Activated CD4-positive, alpha-beta memory T cell treated with anti-CD3 and anti-CD28 coated beads, Interleukin-2, amount 10 ng/mL, durations not matched to agents 7 days and 5 days (primary cell): Measurements from ENCODE around the gene SMYD5. TPM values are rescaled to one million over a fixed set of nuclear protein-coding genes. Genes with fewer than 3 reads are reported as not detected.
"Not testable (repeated sequence)": the region's sequence is repeated elsewhere in the genome, so short reads cannot be mapped to it uniquely, and the experiment has no call there.

Source experiments
- CTCF ChIA-PET: fragments of 350-600 bp; sonication (Branson Sonifier 250); formaldehyde crosslinking; loops from one replicate; lab custom pipeline; 2021; ENCODE audit warnings: antibody characterized with exemption, inconsistent platforms; lab: Charles Lee
- POLR2A ChIA-PET: fragments of 350-600 bp; sonication (Branson Sonifier 250); formaldehyde crosslinking; loops from one replicate; lab custom pipeline; 2021; ENCODE audit warnings: antibody characterized with exemption; lab: Charles Lee
- DNase-seq: peaks from one replicate; pipeline ENCODE4 v3.0.0-alpha.2; 2020
- H3K27ac Mint-ChIP-seq: one replicate; pipeline ENCODE4 v1.8.0; 2021; ENCODE audit warnings: mild to moderate bottlenecking, mixed read lengths
- H3K27me3 Mint-ChIP-seq: one replicate; pipeline ENCODE4 v1.8.0; 2021; ENCODE audit warnings: mixed read lengths
- H3K36me3 Mint-ChIP-seq: one replicate; pipeline ENCODE4 v1.8.0; 2021; ENCODE audit warnings: low read depth, mixed read lengths
- H3K4me1 Mint-ChIP-seq: one replicate; pipeline ENCODE4 v1.8.0; 2021; ENCODE audit warnings: mixed read lengths
- H3K4me3 Mint-ChIP-seq: one replicate; pipeline ENCODE4 v1.8.0; 2021; ENCODE audit warnings: mild to moderate bottlenecking, mixed read lengths
- H3K9me3 Mint-ChIP-seq: one replicate; pipeline ENCODE4 v1.8.0; 2021; ENCODE audit warnings: mixed read lengths
- total RNA-seq, 2 experiments: library from RNA; stranded (reverse); gene quantifications; one replicate each; pipeline ENCODE4 v1.2.3, GENCODE V29; 2021

Gene SMYD5
- 10 to 100 TPM in 1 of 2 experiments, 1 to 10 TPM in 1; 8.9 to 14.3 TPM for total RNA-seq

- Mint-ChIP-seq H3K9me3 (no peaks in the 10 kb centered on the region), H3K4me1 (peaks cover 31% of the 10 kb centered on the region), H3K4me3 (peak within 1 kb of the TSS; percentile 76), H3K27ac (peak within 1 kb of the TSS; percentile 72), H3K36me3 (no peaks in the 10 kb centered on the region), H3K27me3 (peaks cover 2% of the 10 kb centered on the region)
- ChIA-PET CTCF (interaction anchor here (0.9 to 2.9 kb wide), 6 partner anchors 13 to 100 kb away, joined by 4 to 50 read pairs (median 6); partner anchors contain the start of genes CCT7 and PRADC1), POLR2A (interaction anchor here (1.0 to 2.2 kb wide), 3 partner anchors 14 to 20 kb away, joined by 4 to 18 read pairs (median 16); partner anchors contain the start of genes CCT7 and PRADC1)
- peak; percentile 93 for DNase-seq
Measured at GRCh38 chr2:73214120-73215035, at the start of gene SMYD5. Gene SMYD5, plus strand, starts transcription at chr2:73214245. Its CDS starts 22 bp downstream, at chr2:73214267.

- H3K27ac Mint-ChIP-seq, H3K9me3 Mint-ChIP-seq, CTCF ChIA-PET, H3K36me3 Mint-ChIP-seq, POLR2A ChIA-PET, H3K27me3 Mint-ChIP-seq, DNase-seq, H3K4me1 Mint-ChIP-seq, H3K4me3 Mint-ChIP-seq: not testable (repeated sequence)
Measured at GRCh38 chr2:73165978-73166377, 48.1 kb upstream of the SMYD5 start.

GRCh38 chr2:73166813-73167212 lies 47.2 kb upstream of the SMYD5 start:
- CTCF ChIA-PET, DNase-seq, H3K4me1 Mint-ChIP-seq, H3K9me3 Mint-ChIP-seq, H3K4me3 Mint-ChIP-seq, H3K36me3 Mint-ChIP-seq, H3K27ac Mint-ChIP-seq, POLR2A ChIA-PET, H3K27me3 Mint-ChIP-seq: not testable (repeated sequence)

- POLR2A ChIA-PET, DNase-seq, H3K36me3 Mint-ChIP-seq, H3K4me1 Mint-ChIP-seq, H3K9me3 Mint-ChIP-seq, H3K27me3 Mint-ChIP-seq, H3K27ac Mint-ChIP-seq, H3K4me3 Mint-ChIP-seq, CTCF ChIA-PET: not testable (repeated sequence)
Measured at GRCh38 chr2:73168348-73168747, 45.7 kb upstream of the SMYD5 start.

GRCh38 chr2:73170341-73170740 lies 43.7 kb upstream of the SMYD5 start:
- H3K9me3 Mint-ChIP-seq, CTCF ChIA-PET, POLR2A ChIA-PET: not testable (repeated sequence)

GRCh38 chr2:73172963-73173362 lies 41.1 kb upstream of the SMYD5 start:
- POLR2A ChIA-PET: no interaction called here
- CTCF ChIA-PET: no interaction called here
- H3K4me3 Mint-ChIP-seq: no peak overlapping the region

More at GRCh38 chr2:73170341-73170740, 43.7 kb upstream of the SMYD5 start:
- H3K27ac Mint-ChIP-seq, H3K4me3 Mint-ChIP-seq, H3K36me3 Mint-ChIP-seq, H3K4me1 Mint-ChIP-seq, DNase-seq: not testable (repeated sequence)
- peaks cover 20% of the 10 kb centered on the region for H3K27me3 Mint-ChIP-seq

GRCh38 chr2:73173781-73174180 lies 40.3 kb upstream of the SMYD5 start:
- Mint-ChIP-seq H3K36me3 (no peaks in the 10 kb centered on the region), H3K4me3 (no peak overlapping the region), H3K4me1 (peaks cover 17% of the 10 kb centered on the region), H3K27ac (no peak overlapping the region), H3K9me3 (no peaks in the 10 kb centered on the region), H3K27me3 (peaks cover 45% of the 10 kb centered on the region)
- CTCF ChIA-PET: interaction anchor here (1.0 kb wide), 1 partner anchor 86 kb away, joined by 3 read pairs; no protein-coding TSS in a partner anchor
- DNase-seq: no peak
- POLR2A ChIA-PET: no interaction called here

More at GRCh38 chr2:73172963-73173362, 41.1 kb upstream of the SMYD5 start:
- Mint-ChIP-seq H3K36me3 (no peaks in the 10 kb centered on the region), H3K9me3 (no peaks in the 10 kb centered on the region), H3K4me1 (peaks cover 17% of the 10 kb centered on the region), H3K27ac (no peak overlapping the region), H3K27me3 (peaks cover 38% of the 10 kb centered on the region)
- peak; percentile 26 for DNase-seq

GRCh38 chr2:73174244-73174643 lies 39.8 kb upstream of the SMYD5 start:
- Mint-ChIP-seq H3K9me3 (no peaks in the 10 kb centered on the region), H3K27me3 (peaks cover 45% of the 10 kb centered on the region), H3K36me3 (no peaks in the 10 kb centered on the region), H3K27ac (no peak overlapping the region), H3K4me1 (peaks cover 17% of the 10 kb centered on the region), H3K4me3 (no peak overlapping the region)
- ChIA-PET POLR2A (no interaction called here), CTCF (interaction anchor here (0.6 to 1.0 kb wide), 4 partner anchors 13 to 314 kb away, joined by 3 to 4 read pairs (median 3); no protein-coding TSS in a partner anchor)
- DNase-seq: no peak

- Mint-ChIP-seq H3K4me3 (peak overlapping the region; percentile 3), H3K4me1 (peaks cover 17% of the 10 kb centered on the region), H3K27me3 (peaks cover 52% of the 10 kb centered on the region), H3K27ac (no peak overlapping the region), H3K9me3 (no peaks in the 10 kb centered on the region), H3K36me3 (no peaks in the 10 kb centered on the region)
- no peak for DNase-seq
- ChIA-PET CTCF (interaction anchor here (0.6 to 3.5 kb wide), 4 partner anchors 14 to 315 kb away, joined by 3 to 40 read pairs (median 4); partner anchors contain the start of gene SMYD5), POLR2A (no interaction called here)
Measured at GRCh38 chr2:73174941-73175662, 38.9 kb upstream of the SMYD5 start.

GRCh38 chr2:73175663-73176204 lies 38.3 kb upstream of the SMYD5 start:
- CTCF ChIA-PET: interaction anchor here (2.1 to 3.5 kb wide), 6 partner anchors 15 to 184 kb away, joined by 6 to 40 read pairs (median 18); partner anchors contain the start of genes RAB11FIP5 and SMYD5
- Mint-ChIP-seq H3K4me1 (peaks cover 17% of the 10 kb centered on the region), H3K27ac (no peak overlapping the region), H3K4me3 (no peak overlapping the region), H3K9me3 (no peaks in the 10 kb centered on the region), H3K36me3 (no peaks in the 10 kb centered on the region), H3K27me3 (peaks cover 56% of the 10 kb centered on the region)
- POLR2A ChIA-PET: interaction anchor here (1.6 kb wide), 1 partner anchor 105 kb away, joined by 6 read pairs; the partner anchor contains the start of gene SFXN5
- DNase-seq: peak; percentile 72

- H3K4me1 Mint-ChIP-seq: peaks cover 20% of the 10 kb centered on the region
- H3K27me3 Mint-ChIP-seq: peaks cover 58% of the 10 kb centered on the region
- no peaks in the 10 kb centered on the region for H3K9me3 Mint-ChIP-seq
- ChIA-PET POLR2A (interaction anchor here (0.7 to 1.8 kb wide), 7 partner anchors 36 to 283 kb away, joined by 3 to 11 read pairs (median 5); partner anchors contain the start of genes CCT7, PRADC1 and SFXN5), CTCF (interaction anchor here (0.8 to 3.5 kb wide), 40 partner anchors 11 to 316 kb away, joined by 3 to 41 read pairs (median 6); partner anchors contain the start of genes CCT7, EGR4, PRADC1 and RAB11FIP5)
- no peaks in the 10 kb centered on the region for H3K36me3 Mint-ChIP-seq
- peak overlapping the region; percentile 77 for H3K4me3 Mint-ChIP-seq
- DNase-seq: no peak
- H3K27ac Mint-ChIP-seq: no peak overlapping the region
Measured at GRCh38 chr2:73176205-73176880, 37.7 kb upstream of the SMYD5 start.
